ENCODE results near the gene RANBP9. TPM values are rescaled to one million over a fixed set of nuclear protein-coding genes. Genes with fewer than 3 reads are reported as not detected.

The RANBP9 gene
- total RNA-seq, 4 donors from 2014 or later, result 44.7 to 93.1 (median 63.3) TPM

DNA sequence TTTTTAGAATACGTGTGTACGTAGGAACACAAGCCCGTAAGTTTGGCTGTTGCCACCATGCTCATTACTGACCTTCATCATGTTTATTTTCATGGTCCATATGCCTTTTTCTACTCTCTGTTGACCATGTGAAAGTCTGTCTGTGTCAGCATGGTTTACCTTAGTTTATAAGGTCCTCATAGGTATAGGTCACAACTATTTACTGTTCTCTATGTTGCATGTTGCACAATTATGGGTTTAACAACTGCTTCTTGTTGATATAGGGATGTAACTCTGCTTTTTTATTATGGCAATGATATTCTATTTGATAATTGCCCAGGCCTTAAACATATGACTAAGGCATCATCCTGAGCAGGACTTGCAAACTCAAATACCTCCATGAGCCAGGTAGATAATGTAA lies 13.4 kb upstream of the RANBP9 start:
- H3K27ac ChIP-seq, result no peak overlapping the region
- H3K9me3 ChIP-seq, result no peaks in the 10 kb centered on the region
- no peaks in the 10 kb centered on the region for H3K27me3 ChIP-seq
- no peak overlapping the region for H3K4me3 ChIP-seq
- DNase-seq, result no peak
- TF ChIP-seq POLR2A (IDR thresholded peaks at IDR 0.05) (no peak), CTCF (IDR thresholded peaks at IDR 0.05 in 4 of 5, conservative IDR thresholded peaks at IDR 0.05 in 1 of 5) (no peak)
- no peak for ATAC-seq
- in situ Hi-C loops (cut with MboI; ENCODE audit: low sequenced_read_pairs in 4 of 4), result no loop called here
- no peaks in the 10 kb centered on the region for H3K36me3 ChIP-seq
- intact Hi-C loops (cut with DNase I; ENCODE audit: low total_unique reads), result no loop called here
- H3K4me1 ChIP-seq, result no peaks in the 10 kb centered on the region

DNA sequence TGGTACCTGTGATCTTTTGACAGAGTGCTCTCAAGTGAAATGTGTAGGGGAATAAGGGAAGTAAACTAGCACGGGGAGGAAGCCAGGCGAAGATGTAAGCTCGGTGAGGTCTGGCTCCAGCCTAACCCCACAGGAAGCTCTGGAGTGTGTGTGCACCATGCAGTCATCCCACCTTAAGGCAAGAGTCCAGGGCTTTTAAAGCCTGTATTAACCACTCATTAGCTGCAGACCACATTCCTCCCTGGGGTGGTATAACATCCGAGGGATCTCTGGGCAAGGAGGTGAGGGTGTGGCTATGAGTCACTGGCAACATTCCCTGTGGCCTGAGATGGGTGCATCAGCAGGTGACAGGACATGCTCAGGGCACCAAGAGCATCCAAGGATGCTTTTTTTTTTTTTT lies 12.5 kb upstream of the RANBP9 start:
- TF ChIP-seq CTCF (IDR thresholded peaks at IDR 0.05 in 4 of 5, conservative IDR thresholded peaks at IDR 0.05 in 1 of 5) (no peak), POLR2A (IDR thresholded peaks at IDR 0.05) (no peak)
- no peak for DNase-seq
- H3K36me3 ChIP-seq, result no peaks in the 10 kb centered on the region
- H3K4me1 ChIP-seq, result no peaks in the 10 kb centered on the region
- in situ Hi-C loops (cut with MboI; ENCODE audit: low sequenced_read_pairs in 4 of 4) (loop anchor here in 1 of 4 donors (25.0 kb wide), 1 partner anchor 112 kb away; the partner anchor contains the start of gene NOL7), intact Hi-C loops (cut with DNase I; ENCODE audit: low total_unique reads) (no loop called here)
- no peaks in the 10 kb centered on the region for H3K27me3 ChIP-seq
- no peaks in the 10 kb centered on the region for H3K9me3 ChIP-seq
- H3K4me3 ChIP-seq, result no peak overlapping the region
- no peak for ATAC-seq
- H3K27ac ChIP-seq, result no peak overlapping the region

DNA sequence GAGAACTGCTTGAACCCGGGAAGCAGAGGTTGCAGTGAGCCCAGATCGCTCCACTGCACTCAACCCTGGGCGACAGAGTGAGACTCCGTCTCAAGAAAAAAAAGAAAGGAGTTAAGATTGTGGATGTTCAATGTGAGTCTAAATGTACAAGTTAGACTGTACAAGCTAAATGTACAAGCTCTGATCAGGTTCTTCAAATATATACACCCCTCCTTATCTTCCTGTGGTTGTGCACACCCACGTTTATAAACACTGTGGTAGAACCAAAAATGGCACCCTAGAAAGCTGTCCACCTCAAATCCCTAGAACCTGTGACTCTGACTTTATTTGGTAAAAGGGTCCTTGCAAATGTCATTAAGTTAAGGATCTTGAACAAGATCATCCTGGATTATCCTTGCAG lies 11.2 kb upstream of the RANBP9 start:
- Histone ChIP-seq H3K27me3 (no peaks in the 10 kb centered on the region), H3K36me3 (no peaks in the 10 kb centered on the region), H3K4me1 (no peaks in the 10 kb centered on the region), H3K9me3 (no peaks in the 10 kb centered on the region), H3K27ac (no peak overlapping the region), H3K4me3 (no peak overlapping the region)
- DNase-seq, result no peak
- no peak for ATAC-seq
- TF ChIP-seq CTCF (IDR thresholded peaks at IDR 0.05 in 4 of 5, conservative IDR thresholded peaks at IDR 0.05 in 1 of 5) (no peak), POLR2A (IDR thresholded peaks at IDR 0.05) (no peak)
- intact Hi-C loops (cut with DNase I; ENCODE audit: low total_unique reads), result no loop called here
- in situ Hi-C loops (cut with MboI; ENCODE audit: low sequenced_read_pairs in 4 of 4), result loop anchor here in 1 of 4 donors (25.0 kb wide), 1 partner anchor 111 kb away; the partner anchor contains the start of gene NOL7

DNA sequence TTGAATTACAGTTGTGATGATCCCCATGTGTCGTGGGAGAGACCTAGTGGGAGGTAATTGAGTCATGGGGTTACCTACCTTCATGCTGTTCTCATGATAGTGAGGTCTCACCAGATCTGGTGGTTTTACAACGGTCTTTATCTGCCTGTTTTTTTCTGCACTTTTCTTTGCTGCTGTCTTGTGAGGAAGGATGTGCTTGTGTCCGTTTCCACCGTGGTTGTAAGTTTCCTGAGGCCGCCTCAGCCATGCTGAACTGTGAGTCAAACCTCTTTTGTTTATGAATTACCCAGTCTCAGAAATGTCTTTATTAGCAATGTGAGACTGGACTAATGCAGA lies 6.5 kb upstream of the RANBP9 start:
- TF ChIP-seq CTCF (IDR thresholded peaks at IDR 0.05 in 4 of 5, conservative IDR thresholded peaks at IDR 0.05 in 1 of 5), result no peak
- no peak for TF ChIP-seq POLR2A (IDR thresholded peaks at IDR 0.05)
- Histone ChIP-seq H3K27ac (no peak overlapping the region), H3K9me3 (no peaks in the 10 kb centered on the region), H3K36me3 (no peaks in the 10 kb centered on the region), H3K4me3 (no peak overlapping the region), H3K4me1 (peaks cover 0 to 1% of the 10 kb centered on the region in 2 donors), H3K27me3 (no peaks in the 10 kb centered on the region)
- in situ Hi-C loops (cut with MboI; ENCODE audit: low sequenced_read_pairs in 4 of 4) (loop anchor here in 1 of 4 donors (25.0 kb wide), 1 partner anchor 106 kb away; the partner anchor contains the start of gene NOL7), intact Hi-C loops (cut with DNase I; ENCODE audit: low total_unique reads) (loop anchor here (10.0 kb wide), 1 partner anchor 243 kb away; no protein-coding TSS in a partner anchor)
- DNase-seq (no peak), ATAC-seq (no peak)

GRCh38 chr6:13716955-13717295 lies 5.3 kb upstream of the RANBP9 start:
- no peak for DNase-seq
- no peaks in the 10 kb centered on the region for H3K9me3 ChIP-seq
- intact Hi-C loops (cut with DNase I; ENCODE audit: low total_unique reads), result loop anchor here (10.0 kb wide), 1 partner anchor 242 kb away; no protein-coding TSS in a partner anchor
- in situ Hi-C loops (cut with MboI; ENCODE audit: low sequenced_read_pairs in 4 of 4), result loop anchor here in 1 of 4 donors (25.0 kb wide), 1 partner anchor 105 kb away; the partner anchor contains the start of gene NOL7
- no peaks in the 10 kb centered on the region for H3K27me3 ChIP-seq
- no peak overlapping the region for H3K27ac ChIP-seq
- H3K4me3 ChIP-seq, result no peak overlapping the region
- peaks cover 0 to 10% of the 10 kb centered on the region in 2 donors for H3K4me1 ChIP-seq
- H3K36me3 ChIP-seq, result no peaks in the 10 kb centered on the region
- TF ChIP-seq CTCF (IDR thresholded peaks at IDR 0.05 in 4 of 5, conservative IDR thresholded peaks at IDR 0.05 in 1 of 5) (no peak), POLR2A (IDR thresholded peaks at IDR 0.05) (no peak)
- ATAC-seq, result no peak

All from gastrocnemius medialis (tissue), 4 donors.